Activated CD8-positive, alpha-beta memory T cell treated with anti-CD3 and anti-CD28 coated beads, Interleukin-2, amount 50 U/mL, for 48 hours (primary cell): Measurements from ENCODE around the gene FSTL5.

ENCODE experiments used
- DNase-seq: peaks from one replicate; pipeline ENCODE4 v3.0.0-alpha.2; 2020

The FSTL5 gene

GRCh38 chr4:161428180-161428965 lies 735.4 kb downstream of the FSTL5 start:
- DNase-seq, result no peak

GRCh38 chr4:161419822-161420221 lies 744.0 kb downstream of the FSTL5 start:
- DNase-seq, result no peak

GRCh38 chr4:161411901-161412300 lies 751.9 kb downstream of the FSTL5 start:
- DNase-seq, result no peak

- DNase-seq, result no peak
These were observed 759.3 kb downstream of the FSTL5 start for GRCh38 chr4:161404346-161405110.

- DNase-seq, result no peak
These were observed 760.0 kb downstream of the FSTL5 start for GRCh38 chr4:161403781-161404180.

- DNase-seq, result no peak
These were observed 770.2 kb downstream of the FSTL5 start for GRCh38 chr4:161393602-161394001.

- no peak for DNase-seq
These were observed 781.1 kb downstream of the FSTL5 start for GRCh38 chr4:161382655-161383054.

- no peak for DNase-seq
These were observed 787.5 kb downstream of the FSTL5 start for GRCh38 chr4:161376275-161376674.

- DNase-seq, result no peak
These were observed 799.1 kb downstream of the FSTL5 start for GRCh38 chr4:161364681-161365080.

GRCh38 chr4:161360982-161361381 lies 802.8 kb downstream of the FSTL5 start:
- no peak for DNase-seq

- no peak for DNase-seq
These were observed 804.3 kb downstream of the FSTL5 start for GRCh38 chr4:161359491-161359890.

- DNase-seq, result no peak
These were observed 807.4 kb downstream of the FSTL5 start for GRCh38 chr4:161356351-161356750.

GRCh38 chr4:161350946-161351345 lies 812.9 kb downstream of the FSTL5 start:
- DNase-seq, result no peak

- DNase-seq, result no peak
These were observed 818.1 kb downstream of the FSTL5 start for GRCh38 chr4:161345741-161346140.

- DNase-seq, result no peak
These were observed 820.2 kb downstream of the FSTL5 start for GRCh38 chr4:161343569-161343950.

- DNase-seq, result no peak
These were observed 820.8 kb downstream of the FSTL5 start for GRCh38 chr4:161342881-161343568.

- DNase-seq, result no peak
These were observed 827.2 kb downstream of the FSTL5 start for GRCh38 chr4:161336621-161337020.

GRCh38 chr4:161336016-161336530 lies 827.7 kb downstream of the FSTL5 start:
- DNase-seq, result no peak
